Astrocyte of the spinal cord (primary cell): ENCODE measurements around the gene DNAJC24.

ENCODE experiments used
- DNase-seq: peaks from one replicate; pipeline ENCODE4 v3.0.0; 2011; ENCODE audit warnings: low read depth, low spot score
- H3K4me3 ChIP-seq: 2 replicates; pipeline ENCODE4 v1.5.1; 2011; ENCODE audit warnings: low read depth, mild to moderate bottlenecking, low read length, moderate library complexity
- in situ Hi-C: cut with HindIII; loops from 2 replicates; pipeline ENCODE4 v1.10.0; 2017; ENCODE audit warnings: low sequenced_read_pairs
- TF ChIP-seq, protein P1 (sequence below): IDR thresholded peaks from 2 replicates; pipeline ENCODE4 v1.5.1; 2012; ENCODE audit warnings: low read depth, mild to moderate bottlenecking, low read length, inconsistent platforms

The DNAJC24 gene

DNA sequence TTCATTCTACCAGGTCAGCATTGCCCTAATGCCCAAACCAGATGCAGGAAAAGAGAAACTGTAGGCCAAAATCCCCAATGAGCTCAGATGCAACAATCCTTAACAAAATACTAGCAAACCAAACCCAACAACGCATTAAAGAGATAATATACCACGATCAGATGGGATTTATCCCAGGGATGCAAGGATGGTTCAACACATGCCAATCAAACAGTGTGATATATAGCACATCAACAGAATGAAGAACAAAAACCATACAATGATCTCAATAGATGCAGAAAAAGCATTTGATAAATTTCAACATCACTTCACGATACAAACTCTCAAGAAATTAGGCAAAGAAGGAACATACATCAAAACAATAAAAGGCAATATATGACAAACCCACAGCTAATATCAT lies 94.8 kb downstream of the DNAJC24 start:
- in situ Hi-C loops, result no loop called here
- TF ChIP-seq, protein P1, sequence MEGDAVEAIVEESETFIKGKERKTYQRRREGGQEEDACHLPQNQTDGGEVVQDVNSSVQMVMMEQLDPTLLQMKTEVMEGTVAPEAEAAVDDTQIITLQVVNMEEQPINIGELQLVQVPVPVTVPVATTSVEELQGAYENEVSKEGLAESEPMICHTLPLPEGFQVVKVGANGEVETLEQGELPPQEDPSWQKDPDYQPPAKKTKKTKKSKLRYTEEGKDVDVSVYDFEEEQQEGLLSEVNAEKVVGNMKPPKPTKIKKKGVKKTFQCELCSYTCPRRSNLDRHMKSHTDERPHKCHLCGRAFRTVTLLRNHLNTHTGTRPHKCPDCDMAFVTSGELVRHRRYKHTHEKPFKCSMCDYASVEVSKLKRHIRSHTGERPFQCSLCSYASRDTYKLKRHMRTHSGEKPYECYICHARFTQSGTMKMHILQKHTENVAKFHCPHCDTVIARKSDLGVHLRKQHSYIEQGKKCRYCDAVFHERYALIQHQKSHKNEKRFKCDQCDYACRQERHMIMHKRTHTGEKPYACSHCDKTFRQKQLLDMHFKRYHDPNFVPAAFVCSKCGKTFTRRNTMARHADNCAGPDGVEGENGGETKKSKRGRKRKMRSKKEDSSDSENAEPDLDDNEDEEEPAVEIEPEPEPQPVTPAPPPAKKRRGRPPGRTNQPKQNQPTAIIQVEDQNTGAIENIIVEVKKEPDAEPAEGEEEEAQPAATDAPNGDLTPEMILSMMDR, result no peak
- H3K4me3 ChIP-seq, result no peak overlapping the region
- DNase-seq, result no peak

DNA sequence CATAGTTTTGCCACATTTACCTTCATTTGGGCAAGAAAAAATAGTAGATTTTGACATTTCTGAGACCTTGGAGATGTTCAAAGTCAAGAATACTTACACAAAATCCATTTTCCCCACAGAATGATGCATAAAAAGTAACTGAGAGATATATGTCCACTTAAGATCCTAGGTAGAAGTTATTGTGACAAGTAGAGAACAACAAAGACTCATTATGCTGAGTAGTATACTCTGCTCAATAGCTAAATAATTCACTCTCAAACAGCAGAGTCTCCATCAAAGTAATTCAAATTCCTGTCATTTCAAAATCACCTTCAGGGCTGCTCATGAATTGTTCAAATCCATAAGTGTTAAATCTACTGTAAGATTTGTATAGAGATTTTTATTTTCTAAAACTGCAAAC lies 104.4 kb downstream of the DNAJC24 start:
- TF ChIP-seq, protein P1, result no peak
- in situ Hi-C loops, result no loop called here
- DNase-seq, result no peak
- no peak overlapping the region for H3K4me3 ChIP-seq

DNA sequence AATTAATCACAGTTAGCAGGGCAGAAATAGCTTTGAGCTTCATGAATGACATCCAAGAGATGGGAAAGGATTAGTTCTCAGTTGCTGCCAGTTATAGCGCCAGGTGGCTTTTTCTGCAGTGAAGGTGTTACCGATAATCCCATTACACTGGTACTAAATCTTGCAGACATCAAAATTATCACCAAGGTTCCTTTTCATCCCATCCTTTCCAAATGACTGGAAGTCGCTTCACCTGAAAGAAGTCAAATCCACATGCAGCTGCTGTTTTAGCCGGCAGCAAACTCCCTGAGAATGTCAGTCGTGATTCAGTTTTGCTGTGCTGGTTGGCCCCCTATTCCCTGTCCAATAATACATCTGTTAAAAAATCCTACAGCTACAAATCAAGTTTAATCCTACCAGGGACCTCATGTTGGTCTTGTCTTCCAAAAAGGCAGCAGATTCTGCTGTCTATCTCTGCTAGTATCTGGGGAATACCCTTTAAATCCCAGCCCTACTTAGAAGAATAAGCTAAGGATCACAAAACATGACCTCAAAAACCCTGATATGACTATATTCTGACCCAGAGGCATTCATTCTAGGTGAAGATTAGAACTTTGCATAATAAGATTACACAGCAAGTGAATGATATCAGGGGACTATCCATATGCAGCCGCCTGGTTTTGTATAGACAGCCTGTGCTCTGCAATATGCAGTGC lies 108.0 kb downstream of the DNAJC24 start:
- in situ Hi-C loops, result no loop called here
- TF ChIP-seq, protein P1, result no peak
- no peak overlapping the region for H3K4me3 ChIP-seq
- DNase-seq, result no peak

DNA sequence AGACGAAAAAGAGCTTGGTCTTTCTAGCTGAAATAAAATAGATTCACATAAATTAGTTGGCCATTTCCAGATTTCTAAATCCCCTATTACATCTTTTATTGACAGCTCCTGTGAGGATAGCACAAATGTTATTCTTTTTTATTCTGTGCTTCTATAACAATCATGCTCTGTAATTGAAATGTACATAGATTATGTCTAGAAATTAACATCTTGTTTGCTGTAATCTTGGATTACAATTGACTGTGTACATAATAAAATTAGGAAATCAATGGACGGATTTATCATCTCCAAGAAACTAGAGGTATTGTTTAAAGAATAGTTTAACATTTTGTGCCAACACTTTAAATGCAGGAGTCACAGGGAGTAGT lies 108.5 kb downstream of the DNAJC24 start:
- DNase-seq, result no peak
- no peak overlapping the region for H3K4me3 ChIP-seq
- in situ Hi-C loops, result no loop called here
- TF ChIP-seq, protein P1, result no peak

DNA sequence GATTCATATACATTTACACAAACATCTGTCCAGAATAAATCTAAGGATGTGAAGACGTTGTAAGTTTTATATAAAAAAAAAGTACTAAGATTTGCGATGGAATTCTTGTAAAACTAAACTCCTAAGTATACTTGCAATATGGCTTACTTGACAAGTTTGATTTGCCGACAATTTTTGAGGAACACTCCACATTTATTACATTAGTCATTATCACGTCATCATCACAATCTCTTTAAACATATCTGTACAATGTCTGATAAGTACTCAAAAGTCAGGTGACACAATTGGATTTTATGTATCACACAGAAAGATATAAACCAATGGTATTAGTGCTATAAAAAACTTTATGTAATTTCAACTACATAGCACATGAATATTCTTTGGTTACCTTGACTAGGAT lies 109.4 kb downstream of the DNAJC24 start:
- no peak for DNase-seq
- TF ChIP-seq, protein P1, result no peak
- H3K4me3 ChIP-seq, result no peak overlapping the region
- in situ Hi-C loops, result no loop called here

DNA sequence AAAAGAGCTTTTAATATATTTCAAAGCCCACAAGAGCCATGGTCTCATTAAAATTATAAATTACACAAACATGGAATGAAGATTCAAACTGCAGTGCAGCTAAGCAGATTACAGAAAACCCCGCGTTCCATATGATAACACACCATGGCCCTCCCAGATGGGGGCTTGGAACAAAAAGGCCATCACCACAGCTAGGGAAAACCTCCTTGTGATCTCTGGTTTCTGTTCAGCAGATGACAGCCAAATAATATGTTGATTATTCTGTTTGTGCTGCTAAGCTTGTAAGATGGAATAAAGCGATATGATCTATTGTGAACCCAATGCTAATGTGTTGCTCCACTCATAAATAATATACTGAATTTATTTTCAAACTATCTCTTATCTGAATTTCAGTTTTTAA lies 111.3 kb downstream of the DNAJC24 start:
- TF ChIP-seq, protein P1, result no peak

More for the DNA sequence above, 111.3 kb downstream of the DNAJC24 start:
- no peak for DNase-seq
- in situ Hi-C loops, result no loop called here
- no peak overlapping the region for H3K4me3 ChIP-seq
